Fibroblast of villous mesenchyme (primary cell): Measurements from ENCODE around the gene CEP131. TPM values are rescaled to one million over a fixed set of nuclear protein-coding genes. Genes with fewer than 3 reads are reported as not detected.

Source experiments
- DNase-seq: peaks from one replicate; pipeline ENCODE4 v3.0.0-alpha.2; 2010; ENCODE audit warnings: low read depth
- H3K4me3 ChIP-seq: 2 replicates; pipeline ENCODE4 v1.5.1; 2011; ENCODE audit warnings: low read depth, mild to moderate bottlenecking, low read length
- CTCF ChIP-seq: IDR thresholded peaks from 2 replicates; pipeline ENCODE4 v1.5.1; 2012; ENCODE audit warnings: low read depth, mild to moderate bottlenecking, low read length; ENCODE audit not compliant: insufficient read depth
- total RNA-seq: library from RNA; depleted of rRNA; stranded (reverse); fragments of >200 nt; gene quantifications from 2 replicates; pipeline ENCODE4 v1.2.3, GENCODE V29; 2012

CEP131 gene
- total RNA-seq, 1 donor = 9.9 TPM

- H3K4me3 ChIP-seq = no peak overlapping the region
- no peak for DNase-seq
- TF ChIP-seq CTCF = no peak
Observed at GRCh38 chr17:81263371-81264181, 40.8 kb upstream of the CEP131 start.

- no peak for TF ChIP-seq CTCF
- H3K4me3 ChIP-seq = no peak overlapping the region
- DNase-seq = no peak
Observed at GRCh38 chr17:81261582-81262336, 39.0 kb upstream of the CEP131 start.

- H3K4me3 ChIP-seq = no peak overlapping the region
- no peak for TF ChIP-seq CTCF
- DNase-seq = no peak
Observed at GRCh38 chr17:81261096-81261495, 38.3 kb upstream of the CEP131 start.

- no peak overlapping the region for H3K4me3 ChIP-seq
- no peak for TF ChIP-seq CTCF
- no peak for DNase-seq
Observed at GRCh38 chr17:81260641-81261040, 37.9 kb upstream of the CEP131 start.

GRCh38 chr17:81260171-81260570, 37.4 kb upstream of the CEP131 start:
- TF ChIP-seq CTCF = no peak
- no peak overlapping the region for H3K4me3 ChIP-seq
- no peak for DNase-seq

GRCh38 chr17:81259058-81259605, 36.4 kb upstream of the CEP131 start:
- H3K4me3 ChIP-seq = no peak overlapping the region
- TF ChIP-seq CTCF = no peak
- no peak for DNase-seq
